NCI-H1048 (cell line): ENCODE data around the gene TMEM259.

ENCODE experiments used
- DNase-seq: peaks from one replicate; lab custom pipeline; 2025; lab: John Stamatoyannopoulos, UW

The TMEM259 gene

DNA sequence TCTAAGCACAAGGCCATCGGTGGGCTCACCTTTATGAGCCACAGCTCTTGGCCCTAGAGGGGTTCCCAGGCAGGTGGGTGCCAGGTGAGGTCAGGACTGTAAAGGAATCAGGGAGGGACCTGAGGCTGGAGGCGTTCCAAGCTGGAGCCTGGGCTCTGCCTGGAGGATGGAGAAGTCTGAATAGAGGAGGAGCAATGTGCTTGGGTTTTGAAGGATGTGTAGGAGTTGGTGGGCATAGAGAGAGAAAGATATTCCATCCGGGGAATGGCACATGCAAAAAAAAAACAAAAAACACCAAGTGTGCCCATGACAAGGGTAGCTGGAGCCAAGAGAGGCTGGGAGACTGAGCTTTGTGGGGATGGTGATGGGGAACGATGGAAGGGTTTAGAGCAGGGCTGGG, 18.3 kb downstream of the TMEM259 start:
- DNase-seq = no peak

DNA sequence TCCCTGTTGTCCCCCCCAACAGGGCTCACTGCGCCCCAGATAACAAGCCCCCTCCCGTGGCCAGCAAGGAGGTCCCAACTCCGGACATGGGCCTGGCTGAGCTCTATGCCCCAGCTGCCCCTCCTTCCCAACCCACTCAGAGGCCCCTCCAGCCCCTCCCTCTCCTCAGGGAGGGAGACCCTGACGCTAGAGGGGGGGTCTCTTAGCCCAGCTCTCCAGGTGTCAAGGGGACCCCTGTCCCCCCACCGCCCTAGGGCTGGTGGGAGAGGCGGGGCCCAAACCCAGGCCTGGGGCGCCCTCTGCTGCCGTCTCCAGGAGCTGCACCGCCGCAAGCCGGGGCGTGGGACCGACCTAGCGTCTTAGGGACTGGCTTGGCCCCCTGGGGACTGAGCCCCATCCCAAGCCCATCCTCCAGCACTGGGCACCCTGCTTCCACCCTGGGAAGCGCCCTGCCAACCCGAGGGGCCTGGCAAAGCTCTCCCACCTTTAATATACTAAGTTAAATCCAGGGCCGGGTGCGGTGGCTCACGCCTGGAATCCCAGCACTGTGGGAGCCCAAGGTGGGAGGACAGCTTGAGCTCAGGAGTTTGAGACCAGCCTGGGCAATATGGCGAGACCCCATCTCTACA, 19.3 kb downstream of the TMEM259 start:
- DNase-seq = no peak

DNA sequence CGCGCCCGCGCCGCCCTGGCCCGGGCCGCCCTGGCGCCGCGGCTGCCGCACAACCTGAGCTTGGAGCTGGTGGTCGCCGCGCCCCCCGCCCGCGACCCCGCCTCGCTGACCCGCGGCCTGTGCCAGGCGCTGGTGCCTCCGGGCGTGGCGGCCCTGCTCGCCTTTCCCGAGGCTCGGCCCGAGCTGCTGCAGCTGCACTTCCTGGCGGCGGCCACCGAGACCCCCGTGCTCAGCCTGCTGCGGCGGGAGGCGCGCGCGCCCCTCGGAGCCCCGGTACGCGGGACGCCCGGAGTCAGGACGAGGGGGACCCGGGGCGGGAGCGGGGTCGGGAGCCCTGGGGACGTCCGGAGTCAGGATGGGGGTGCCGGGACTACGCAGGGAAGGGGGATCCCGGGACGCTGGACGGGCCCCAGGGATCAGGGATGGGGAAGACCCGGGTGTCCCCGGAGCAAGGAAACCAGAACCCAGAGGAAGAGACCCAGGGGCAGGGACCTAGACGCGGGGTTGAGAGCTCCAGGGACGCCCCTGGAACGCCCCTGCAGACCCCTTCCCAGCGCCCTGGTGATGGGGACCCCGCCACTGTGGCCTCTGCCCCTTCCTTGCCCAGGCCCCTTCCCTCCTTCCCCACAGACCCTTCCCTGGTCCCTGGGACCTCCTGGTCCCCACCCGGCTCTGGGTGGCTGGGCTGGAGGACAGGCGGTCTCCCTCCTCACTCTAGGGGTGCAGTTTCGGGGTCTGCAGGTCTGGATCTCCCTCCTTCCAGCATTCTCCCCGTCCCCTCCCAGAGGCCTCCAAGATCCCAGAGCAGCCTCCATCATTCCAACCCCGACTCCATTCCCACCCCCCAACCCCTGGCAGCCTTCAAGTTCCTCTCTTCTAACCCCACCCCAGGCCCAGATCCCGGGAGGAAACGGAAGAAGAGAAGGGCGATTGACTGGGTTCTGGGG, 20.1 kb downstream of the TMEM259 start:
- DNase-seq = no peak

DNA sequence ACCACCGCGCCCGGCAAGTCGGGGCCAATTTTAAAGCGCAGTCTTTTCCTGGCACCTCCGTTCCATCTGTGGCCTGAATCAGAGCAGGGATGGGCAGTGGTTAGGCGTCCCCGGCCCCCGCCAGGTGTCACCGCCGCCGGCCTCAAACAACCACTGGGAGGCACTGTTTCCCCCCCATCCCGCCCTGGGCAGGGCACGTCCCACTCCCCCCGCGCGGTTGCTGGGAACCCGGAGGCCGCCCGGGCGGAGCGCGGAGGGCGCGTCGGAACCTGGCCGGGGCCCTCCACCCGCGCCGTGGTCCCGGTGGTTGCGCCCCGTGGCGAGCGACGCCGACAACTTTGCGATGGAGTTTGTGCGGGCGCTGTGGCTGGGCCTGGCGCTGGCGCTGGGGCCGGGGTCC, 20.8 kb downstream of the TMEM259 start, which contains the start of gene GRIN3B:
TSS of gene GRIN3B (plus strand) at position 325 of the 400 bp plus-strand sequence. CDS start at position 344, 19 bp downstream.
- no peak for DNase-seq

DNA sequence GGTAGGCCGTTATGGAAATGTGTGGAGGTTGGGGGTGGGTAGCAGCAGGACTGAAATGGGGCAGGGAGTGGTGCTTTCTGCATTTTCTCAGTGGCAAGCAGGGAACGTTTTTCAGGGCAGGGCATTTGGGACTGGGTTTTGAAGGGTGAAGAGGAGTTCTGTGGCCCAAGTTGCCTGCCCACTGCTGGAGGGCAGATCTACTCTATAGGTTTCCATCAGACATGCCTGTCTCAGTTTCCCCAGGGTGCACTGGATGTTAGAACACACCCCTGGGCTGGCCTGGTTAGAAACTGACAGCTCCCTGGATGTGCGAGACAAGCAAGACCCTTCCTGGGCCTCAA, 21.6 kb downstream of the TMEM259 start:
- no peak for DNase-seq

DNA sequence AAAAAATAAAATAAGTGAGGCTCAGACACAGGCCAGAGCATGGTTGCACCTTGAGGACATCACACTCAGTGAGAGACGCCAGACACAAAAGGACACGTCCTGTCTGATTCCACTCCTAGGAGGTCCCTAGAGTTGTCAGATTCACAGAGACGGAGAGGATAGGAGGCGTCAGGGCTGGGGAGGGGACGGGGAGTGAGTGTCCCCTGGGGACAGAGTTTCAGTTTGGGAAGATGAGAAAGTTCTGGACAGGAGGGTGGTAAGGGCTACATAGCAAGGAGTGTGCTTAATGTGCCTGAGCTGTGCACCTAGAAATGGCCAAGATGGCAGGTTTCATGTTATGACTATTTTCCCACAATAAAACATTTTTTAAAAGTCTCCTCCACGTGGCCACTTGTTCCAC, 22.9 kb downstream of the TMEM259 start:
- DNase-seq = no peak

DNA sequence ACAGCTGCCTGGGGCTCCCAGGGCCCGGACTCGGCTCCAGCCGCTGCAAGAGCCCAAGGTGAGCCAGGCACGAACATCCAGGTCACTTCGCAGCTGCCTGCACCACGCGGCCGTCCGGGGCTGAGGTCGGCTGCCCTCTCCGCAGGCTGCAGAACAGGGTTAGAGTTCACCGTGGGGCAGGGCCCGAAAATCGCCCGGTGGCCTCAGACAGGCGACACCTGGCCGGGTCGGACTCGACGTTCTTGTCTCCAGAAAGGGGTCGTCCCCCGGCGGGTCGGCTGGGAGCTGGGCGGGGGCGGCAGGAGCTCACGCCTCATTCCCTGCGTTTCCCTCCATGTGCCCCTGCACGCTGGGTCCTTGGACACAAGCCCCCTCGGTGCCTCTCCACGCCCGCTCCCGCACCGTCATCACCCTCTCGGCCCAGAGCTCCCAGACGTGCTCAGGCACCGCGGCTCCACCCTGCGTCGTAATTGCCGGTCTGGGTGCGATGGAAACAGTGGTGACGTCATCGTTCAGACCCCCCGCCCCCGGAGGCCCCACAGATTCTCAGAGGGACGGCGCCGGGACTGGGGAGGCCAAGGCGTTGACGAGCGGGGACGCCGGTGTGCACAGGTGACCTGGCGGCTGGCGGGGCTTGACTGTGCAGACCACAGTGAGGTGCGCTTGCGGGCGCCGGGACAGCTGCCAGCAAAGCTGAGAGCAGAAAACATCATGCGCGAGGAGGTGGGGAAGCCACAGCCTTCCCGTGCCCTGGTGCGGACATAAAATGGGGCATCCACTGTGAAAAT, 24.7 kb downstream of the TMEM259 start:
- no peak for DNase-seq

DNA sequence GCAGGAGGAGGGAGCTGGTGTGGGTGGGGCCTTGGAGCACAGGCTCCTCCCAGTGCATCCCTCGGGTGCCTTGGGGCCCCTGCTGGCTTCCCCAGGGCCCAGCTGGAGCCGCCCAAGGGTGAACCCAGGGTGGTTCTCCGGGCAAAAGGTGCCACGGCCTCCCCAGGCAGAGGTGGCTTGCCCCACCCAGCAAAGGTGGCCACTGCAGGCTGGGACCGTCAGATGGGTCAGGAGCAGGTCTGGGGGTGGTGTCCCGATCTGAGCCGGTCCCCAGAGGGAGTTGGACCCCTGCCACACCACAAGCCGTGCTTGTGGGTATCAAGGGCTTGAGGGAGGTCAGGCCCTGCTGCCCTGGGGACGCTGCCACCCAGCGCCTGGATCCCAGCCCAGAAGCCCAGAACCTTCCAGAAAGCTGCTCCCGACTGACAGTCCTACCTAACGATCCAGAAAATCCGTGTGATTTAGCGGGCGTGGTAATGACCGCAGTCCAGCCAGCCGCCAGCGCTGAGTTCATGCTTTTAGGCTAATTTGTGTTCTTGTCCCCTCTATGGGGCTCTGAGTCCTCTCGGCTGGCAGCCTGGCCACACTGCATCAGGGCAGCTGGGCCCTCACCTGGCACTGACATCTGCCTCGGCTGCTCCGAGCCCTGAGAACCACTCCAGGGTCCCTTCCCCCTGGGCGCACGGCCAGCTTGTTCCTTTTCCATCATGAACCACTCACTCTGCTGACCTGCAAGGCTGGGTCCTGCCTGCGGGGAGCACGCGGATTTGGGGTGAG, 25.7 kb downstream of the TMEM259 start:
- no peak for DNase-seq

DNA sequence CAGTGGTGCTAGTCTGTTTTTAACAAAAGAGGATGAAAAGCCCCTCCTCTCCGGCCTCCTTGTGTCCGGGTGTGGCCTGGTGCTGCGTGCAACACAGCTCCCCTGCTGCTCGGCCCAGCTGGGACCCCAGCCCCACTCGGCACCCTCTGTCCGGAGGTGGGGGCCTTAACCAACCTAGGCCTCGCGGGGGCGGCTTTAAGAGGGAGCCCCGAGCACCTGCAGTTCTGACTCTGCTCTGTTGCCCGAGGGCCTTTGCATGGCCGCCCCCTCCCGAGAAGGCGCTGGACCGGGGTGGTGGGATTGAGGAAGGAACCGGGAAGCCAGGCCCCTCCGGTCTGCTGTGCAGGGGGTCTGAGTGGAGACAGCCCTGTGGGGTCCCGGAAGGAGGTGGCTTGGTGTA, 26.4 kb downstream of the TMEM259 start:
- no peak for DNase-seq

DNA sequence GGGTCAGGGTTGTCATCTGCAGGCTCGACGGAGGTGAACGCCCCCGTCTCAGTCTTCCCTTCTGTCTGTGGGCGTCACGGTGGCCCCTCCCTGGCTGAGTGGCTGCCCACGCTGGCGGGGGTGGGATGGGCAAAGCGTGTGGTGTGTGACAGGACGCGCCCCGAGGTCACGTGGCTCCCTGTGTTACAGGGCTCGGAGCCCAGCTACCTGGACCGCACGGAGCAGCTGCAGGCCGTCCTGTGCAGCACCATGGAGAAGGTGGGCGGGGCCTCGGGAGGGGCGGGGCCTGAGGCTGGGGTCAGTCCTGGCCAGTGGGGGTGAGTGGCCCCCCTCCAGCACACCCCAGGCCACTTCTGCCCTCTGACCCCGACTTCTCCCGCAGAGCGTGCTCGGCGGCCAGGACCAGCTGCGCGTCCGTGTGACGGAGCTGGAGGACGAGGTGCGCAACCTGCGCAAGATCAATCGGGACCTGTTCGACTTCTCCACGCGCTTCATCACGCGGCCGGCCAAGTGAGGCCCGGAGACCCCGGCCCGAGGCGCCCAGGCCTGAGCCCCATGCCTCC, 27.0 kb downstream of the TMEM259 start:
- no peak for DNase-seq

DNA sequence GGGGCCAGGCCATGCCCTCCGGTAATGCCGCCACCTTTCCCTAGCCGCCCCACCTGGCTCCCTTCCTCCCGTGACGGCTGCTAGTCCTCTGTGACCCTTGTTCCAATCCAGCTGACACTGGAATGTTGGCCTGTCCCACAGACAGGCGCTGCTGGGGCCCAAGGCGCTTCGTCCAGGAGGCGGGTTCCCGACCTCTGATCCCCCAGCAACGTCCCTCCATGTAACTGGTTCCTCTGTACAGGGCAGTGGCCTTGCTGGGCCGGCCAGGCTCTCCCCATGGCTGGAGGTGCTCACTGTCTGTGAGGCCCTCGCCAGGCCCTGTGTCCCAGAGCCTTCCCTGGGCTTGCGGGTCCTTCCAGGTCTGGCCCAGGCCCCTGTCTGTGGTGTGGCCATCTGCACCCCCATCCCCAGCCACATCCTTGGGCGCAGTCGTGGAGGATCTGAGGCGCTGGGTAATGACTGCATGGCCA, 27.5 kb downstream of the TMEM259 start:
- no peak for DNase-seq

DNA sequence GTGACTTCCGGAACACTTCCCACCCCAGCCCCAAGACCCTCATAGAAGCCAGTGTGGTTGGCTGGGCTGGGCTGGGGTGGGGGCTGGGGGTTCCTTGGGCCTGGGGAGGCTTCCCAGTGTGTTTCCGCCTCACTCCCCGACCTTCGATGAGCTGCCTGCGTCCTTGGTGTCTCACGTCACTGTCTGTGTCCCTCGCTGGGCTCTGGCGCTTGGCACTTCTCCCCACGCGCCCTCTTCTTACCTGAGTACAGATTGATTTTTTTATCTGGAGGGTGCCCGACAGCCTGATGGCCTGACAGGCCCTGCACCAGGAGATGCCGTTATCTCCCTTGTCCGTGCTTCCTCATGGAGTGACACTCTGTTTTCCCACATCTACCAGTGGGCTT, 28.3 kb downstream of the TMEM259 start:
- no peak for DNase-seq

DNA sequence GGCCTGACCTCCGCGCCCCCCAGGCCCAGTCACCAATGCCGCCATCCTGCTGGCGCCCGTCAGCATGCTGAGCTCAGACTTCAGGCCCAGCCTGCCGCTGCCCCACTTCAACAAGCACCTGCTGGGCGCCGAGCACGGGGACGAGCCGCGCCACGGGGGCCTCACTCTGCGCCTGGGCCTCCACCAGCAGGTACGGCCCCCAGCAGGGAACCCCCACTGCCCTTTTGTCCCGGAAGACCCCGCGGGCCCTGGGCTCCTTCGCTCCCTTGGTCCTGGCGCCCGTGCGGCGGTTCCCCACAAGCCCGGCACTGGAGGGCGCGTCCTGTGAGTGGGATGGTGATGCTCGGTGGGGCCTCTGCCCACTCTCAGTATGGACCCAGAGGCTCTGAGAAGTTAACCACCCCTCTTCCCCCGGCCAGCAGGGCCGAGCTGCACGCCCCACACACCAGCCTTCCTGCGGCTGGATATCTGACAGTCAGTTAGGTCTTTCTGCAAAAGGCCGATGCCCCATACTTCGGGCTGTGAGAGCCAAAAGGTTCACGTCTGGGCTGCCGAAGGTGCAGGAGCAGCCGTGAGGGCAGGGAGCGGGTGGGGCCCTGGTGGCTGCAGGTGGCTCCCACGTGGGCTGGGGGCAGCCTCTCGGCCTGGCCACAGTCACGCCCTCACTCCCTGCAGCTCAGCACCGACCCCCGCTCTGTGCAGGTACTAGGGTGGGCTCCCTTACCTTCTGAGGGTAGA, 28.8 kb downstream of the TMEM259 start:
- DNase-seq = no peak

DNA sequence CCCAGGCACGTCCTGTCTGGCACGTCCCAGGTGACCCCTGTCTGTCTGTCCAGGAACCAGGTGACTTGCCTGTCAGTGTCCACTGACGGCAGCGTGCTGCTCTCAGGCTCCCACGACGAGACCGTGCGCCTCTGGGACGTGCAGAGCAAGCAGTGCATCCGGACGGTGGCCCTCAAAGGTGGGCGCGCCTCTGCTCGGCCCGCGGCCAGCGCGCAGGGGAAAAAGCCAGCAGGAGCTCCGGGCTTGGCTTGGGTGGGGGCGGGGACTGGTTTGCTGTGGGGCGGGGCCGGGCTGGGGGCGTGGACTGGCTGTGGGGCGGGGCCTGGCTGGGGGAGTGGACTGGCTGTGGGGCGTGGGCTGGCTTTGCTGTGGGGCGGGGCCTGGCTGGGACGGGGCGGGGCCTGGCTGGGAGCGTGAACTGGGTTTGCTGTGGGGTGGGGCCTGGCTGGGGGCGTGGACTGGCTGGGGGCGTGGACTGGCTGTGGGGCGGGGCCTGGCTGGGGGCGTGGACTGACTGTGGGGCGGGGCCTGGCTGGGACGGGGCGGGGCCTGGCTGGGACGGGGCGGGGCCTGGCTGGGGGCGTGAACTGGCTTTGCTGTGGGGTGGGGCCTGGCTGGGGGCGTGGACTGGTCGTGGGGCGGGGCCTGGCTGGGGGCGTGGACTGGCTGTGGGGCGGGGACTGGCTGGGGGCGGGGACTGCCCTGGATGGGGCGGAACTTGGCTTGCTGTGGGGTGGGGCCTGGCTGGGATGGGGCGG, 29.6 kb downstream of the TMEM259 start:
- no peak for DNase-seq

DNA sequence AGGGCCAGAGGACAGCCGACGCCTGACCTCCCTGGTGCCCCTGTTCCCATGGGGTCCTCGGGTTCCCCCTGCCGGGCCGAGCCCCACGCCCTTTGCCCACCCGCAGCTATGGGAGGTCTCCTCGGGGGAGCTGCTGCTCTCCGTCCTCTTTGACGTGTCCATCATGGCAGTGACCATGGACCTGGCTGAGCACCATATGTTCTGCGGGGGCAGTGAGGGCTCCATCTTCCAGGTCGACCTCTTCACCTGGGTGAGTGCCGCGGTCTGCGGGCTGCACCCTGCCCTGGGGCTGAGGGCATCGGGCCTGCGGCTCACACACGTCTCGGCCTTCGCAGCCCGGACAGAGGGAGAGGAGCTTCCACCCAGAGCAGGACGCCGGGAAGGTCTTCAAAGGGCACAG, 30.2 kb downstream of the TMEM259 start:
- DNase-seq = no peak

DNA sequence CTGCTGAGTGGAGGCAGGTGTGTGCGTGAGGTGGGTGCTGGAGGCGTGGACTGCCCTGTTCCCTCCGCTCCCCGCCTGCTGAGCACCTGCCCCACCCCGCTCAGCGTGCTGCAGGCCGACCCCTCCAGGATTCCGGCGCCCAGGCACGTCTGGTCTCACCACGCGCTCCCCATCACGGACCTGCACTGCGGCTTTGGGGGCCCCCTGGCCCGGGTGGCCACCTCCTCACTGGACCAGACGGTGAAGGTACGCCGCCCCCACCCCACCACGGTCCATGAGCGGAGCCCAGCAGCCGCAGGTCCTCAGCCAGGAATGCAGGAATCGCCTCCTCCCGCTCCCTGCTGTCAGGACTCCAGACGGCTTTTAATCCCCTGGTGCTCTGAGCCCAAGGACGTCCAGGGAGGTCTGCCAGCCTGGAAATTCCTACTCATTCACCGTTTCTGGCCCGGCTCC, 30.8 kb downstream of the TMEM259 start:
- DNase-seq = no peak

DNA sequence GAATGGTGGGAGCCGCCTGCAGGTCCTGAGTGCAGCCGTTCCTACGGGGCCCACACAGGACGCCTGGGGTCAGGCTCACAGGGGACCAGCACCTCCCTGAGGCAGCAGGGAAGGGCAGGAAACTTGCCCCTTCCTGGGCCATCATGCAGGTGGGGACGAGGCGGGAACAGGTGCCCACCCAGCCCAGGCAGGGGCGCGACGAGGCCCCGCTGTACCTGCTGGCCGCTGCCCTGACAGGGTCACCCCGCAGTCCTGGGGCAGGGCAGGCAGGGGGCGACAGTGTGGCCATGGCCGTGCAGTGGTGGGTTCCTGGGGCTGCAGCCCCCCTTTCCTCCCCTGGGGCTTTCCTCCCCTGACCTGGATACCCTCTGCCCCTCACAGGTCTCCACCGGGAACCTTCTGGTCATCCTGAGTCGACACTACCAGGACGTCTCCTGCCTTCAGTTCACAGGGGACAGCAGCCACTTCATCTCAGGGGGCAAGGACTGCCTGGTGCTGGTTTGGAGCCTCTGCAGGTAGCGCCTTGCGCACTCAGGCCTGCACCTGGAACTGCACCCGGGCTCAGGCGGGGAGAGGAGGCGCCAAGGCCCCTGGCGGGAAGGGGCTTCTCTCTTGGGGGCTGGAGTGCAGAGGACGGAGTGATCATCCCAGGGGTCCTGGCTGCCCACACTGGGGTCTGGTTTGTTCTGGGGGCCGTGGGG, 31.4 kb downstream of the TMEM259 start:
- DNase-seq = no peak

DNA sequence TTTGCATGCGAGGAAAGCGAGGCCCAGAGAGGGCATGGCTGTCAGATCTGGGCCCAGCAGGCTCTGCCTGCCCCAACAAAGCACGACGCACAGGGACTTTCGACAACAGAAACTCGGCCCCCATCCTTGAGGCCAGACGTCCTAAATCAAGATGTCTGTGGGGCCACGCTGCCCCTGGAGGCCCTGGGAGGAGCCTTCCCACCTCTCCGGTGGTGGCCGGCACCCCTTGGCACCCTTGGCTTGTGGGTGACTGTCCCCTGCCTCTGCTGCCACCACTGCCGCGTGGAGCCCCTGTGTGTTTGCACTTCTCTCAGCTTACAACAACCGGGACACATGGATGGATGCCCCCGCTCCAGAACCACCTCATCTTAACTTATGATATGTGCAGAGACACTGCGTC, 32.4 kb downstream of the TMEM259 start:
- no peak for DNase-seq

DNA sequence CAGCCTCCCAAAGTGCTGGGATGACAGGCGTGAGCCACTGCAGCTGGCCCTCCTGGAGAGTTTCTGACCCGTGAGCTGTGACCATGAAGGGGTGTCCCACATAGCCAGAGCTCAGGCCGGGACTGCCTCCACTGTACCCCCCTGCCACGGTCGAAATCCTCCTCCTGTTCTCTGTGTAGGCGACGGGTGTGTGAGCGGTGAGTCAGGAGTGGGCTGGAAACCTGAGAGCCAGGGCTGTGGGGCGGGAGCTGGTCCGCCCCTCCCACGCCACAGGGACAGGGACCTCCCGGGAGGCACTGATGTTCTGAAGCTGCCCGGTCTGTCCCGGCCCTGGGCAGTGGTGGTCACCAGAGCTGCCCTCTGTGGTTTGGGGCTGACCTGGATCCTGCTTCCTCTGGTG, 32.8 kb downstream of the TMEM259 start:
- DNase-seq = no peak
